Lung (tissue), 12 donors: Measurements from ENCODE around the gene HAND1. TPM values are rescaled to one million over a fixed set of nuclear protein-coding genes. Genes with fewer than 3 reads are reported as not detected.
A peak's percentile ranks its signal among the peaks of the same experiment; 100 is the strongest.

Experiments used
- ATAC-seq: fragments of 200-7000 bp; cut with Tn5 transposase; one replicate; pipeline ENCODE4 v1.9.1; 2020; ENCODE audit warnings: moderate number of reproducible peaks; ENCODE audit not compliant: insufficient read depth, low FRiP score
- DNase-seq, 3 donors: peaks; one replicate each; pipeline ENCODE4 v3.0.0-alpha.2; 2013 to 2017
- H3K27ac ChIP-seq, 2 donors: one replicate each; pipeline ENCODE4 v1.5.1; 2013; ENCODE audit warnings: mild to moderate bottlenecking in 2 of 2, moderate library complexity in 2 of 2, control low read depth in 1 of 2, inconsistent platforms in 1 of 2, low read depth in 1 of 2, low read length in 1 of 2
- H3K27me3 ChIP-seq, 3 donors: one replicate each; pipeline ENCODE4 v1.5.1; 2013; ENCODE audit warnings: low read length in 2 of 3; ENCODE audit not compliant: control insufficient read depth in 3 of 3, insufficient read depth in 3 of 3
- H3K36me3 ChIP-seq, 4 donors: one replicate each; pipeline ENCODE4 v1.5.1; 2013; ENCODE audit warnings: low read length in 4 of 4, mild to moderate bottlenecking in 1 of 4, moderate library complexity in 1 of 4; ENCODE audit not compliant: control insufficient read depth in 4 of 4, insufficient read depth in 4 of 4
- H3K4me1 ChIP-seq, 5 donors: one replicate each; pipeline ENCODE4 v1.5.1; 2013; ENCODE audit warnings: low read length in 5 of 5, mild to moderate bottlenecking in 2 of 5, moderate library complexity in 1 of 5; ENCODE audit not compliant: control insufficient read depth in 5 of 5, insufficient read depth in 5 of 5
- H3K4me3 ChIP-seq: one replicate; pipeline ENCODE4 v1.5.1; 2013; ENCODE audit warnings: mild to moderate bottlenecking, control low read depth, moderate library complexity
- H3K9ac ChIP-seq, 2 donors: one replicate each; pipeline ENCODE4 v1.5.1; 2013; ENCODE audit warnings: low read length in 2 of 2, control low read depth in 1 of 2; ENCODE audit not compliant: insufficient read depth in 1 of 2
- H3K9me3 ChIP-seq, 4 donors: one replicate each; pipeline ENCODE4 v1.5.1; 2013; ENCODE audit warnings: low read length in 3 of 4, mild to moderate bottlenecking in 1 of 4, moderate library complexity in 1 of 4; ENCODE audit not compliant: control insufficient read depth in 4 of 4, insufficient read depth in 3 of 4
- CTCF ChIP-seq: IDR thresholded peaks from 2 replicates; pipeline ENCODE4 v1.5.1; 2012; ENCODE audit warnings: mild to moderate bottlenecking; ENCODE audit errors: control extremely low read depth, extremely low read depth
- WGBS, 2 donors: extraction: QIAGEN DNeasy Blood & Tissue Kit; methylation state at CpG; one replicate each; pipeline ENCODE4 v1.1.7; 2013; 5-methylcytosine and 5-hydroxymethylcytosine counted together
- polyA plus RNA-seq, 2 donors: library from polyadenylated mRNA; stranded (reverse); fragments of 200-250 nt; gene quantifications; one replicate each; pipeline ENCODE4 v1.2.1, GENCODE V29; 2013
- total RNA-seq, 2 donors: library from RNA; depleted of rRNA in 1 of 2; stranded (reverse); fragments of >200 nt in 1 of 2; gene quantifications; one replicate each; pipeline ENCODE4 v1.2.1, GENCODE V29; 2014 to 2021
- donor health status: control.
- donor health status: control.
- donor health status: Bipolar disorder and iron deficiency.
- donor health status: healthy.
- donor health status: DM: yes; HTN: yes; CAD: no.

HAND1 gene
- total and polyA plus RNA-seq, 4 donors, result 0.02 to 0.21 (median 0.12) TPM; not detected in 1

- Histone ChIP-seq H3K9me3 (peaks cover 0 to 8% (median 0%) of the 10 kb centered on the region in 4 donors), H3K9ac (no peak overlapping the region), H3K36me3 (no peaks in the 10 kb centered on the region), H3K27ac (peak overlapping the region in 1 of 2 donors; percentile 47), H3K27me3 (peaks cover 11 to 96% (median 95%) of the 10 kb centered on the region in 3 donors), H3K4me1 (peaks cover 0 to 39% (median 9%) of the 10 kb centered on the region in 5 donors), H3K4me3 (no peak overlapping the region)
- no peak for TF ChIP-seq CTCF
- 6 to 9% methylated on average over 45 to 46 of the region's 46 CpGs for WGBS, 2 donors
- ATAC-seq, result no peak
- DNase-seq, result peak in 2 of 3 donors; percentile 26 to 32
Observed at GRCh38 chr5:154475591-154476353, 2.3 kb downstream of the HAND1 start.

- TF ChIP-seq CTCF, result no peak
- H3K4me1 ChIP-seq, result peaks cover 0 to 36% (median 9%) of the 10 kb centered on the region in 5 donors
- peak in 1 of 3 donors; percentile 47 for DNase-seq
Observed at GRCh38 chr5:154474396-154475334, 3.4 kb downstream of the HAND1 start.

GRCh38 chr5:154473581-154474283 is 4.3 kb downstream of the HAND1 start:
- no peak for DNase-seq
- peaks cover 0 to 8% (median 0%) of the 10 kb centered on the region in 4 donors for H3K9me3 ChIP-seq
- no peak overlapping the region for H3K9ac ChIP-seq
- 7 to 11% methylated on average over 40 of the region's 40 CpGs for WGBS, 2 donors
- no peak overlapping the region for H3K4me3 ChIP-seq
- no peaks in the 10 kb centered on the region for H3K36me3 ChIP-seq
- peaks cover 5 to 94% (median 91%) of the 10 kb centered on the region in 3 donors for H3K27me3 ChIP-seq
- peak overlapping the region in 1 of 2 donors; percentile 67 for H3K27ac ChIP-seq
- TF ChIP-seq CTCF, result no peak
- no peak for ATAC-seq
- H3K4me1 ChIP-seq, result peaks cover 0 to 36% (median 9%) of the 10 kb centered on the region in 5 donors

More at GRCh38 chr5:154474396-154475334, 3.4 kb downstream of the HAND1 start:
- H3K27me3 ChIP-seq, result peaks cover 5 to 97% (median 95%) of the 10 kb centered on the region in 3 donors
- H3K9me3 ChIP-seq, result peaks cover 0 to 8% (median 0%) of the 10 kb centered on the region in 4 donors
- H3K27ac ChIP-seq, result peak overlapping the region in 1 of 2 donors; percentile 49
- WGBS, 2 donors, result 7 to 11% methylated on average over 17 of the region's 17 CpGs
- H3K4me3 ChIP-seq, result no peak overlapping the region
- no peaks in the 10 kb centered on the region for H3K36me3 ChIP-seq
- no peak overlapping the region for H3K9ac ChIP-seq
- no peak for ATAC-seq
